DND-41 (cell line): ENCODE measurements around the gene SMYD5.

Source experiments
- ATAC-seq: fragments of 200-7000 bp; cut with Tn5 transposase; 3 replicates; pipeline ENCODE4 v1.9.1; 2021; ENCODE audit warnings: low read depth; ENCODE audit not compliant: insufficient read depth
- DNase-seq: peaks from one replicate; pipeline ENCODE4 v3.0.0-alpha.2; 2020
- H2AFZ ChIP-seq: 2 replicates; pipeline ENCODE4 v1.6.0; 2012; ENCODE audit warnings: low read depth, low read length
- H3K27ac ChIP-seq: 2 replicates; pipeline ENCODE4 v1.5.1; 2012; ENCODE audit warnings: low read length, inconsistent platforms
- H3K27me3 ChIP-seq: fragments of 200-600 bp; sonication (generic); 2 replicates; pipeline ENCODE4 v1.6.0; 2012; ENCODE audit warnings: low read length, mild to moderate bottlenecking, inconsistent platforms; ENCODE audit not compliant: insufficient read depth, poor library complexity
- H3K36me3 ChIP-seq: 2 replicates; pipeline ENCODE4 v1.5.1; 2012; ENCODE audit warnings: low read length, inconsistent platforms; ENCODE audit not compliant: insufficient read depth
- H3K4me1 ChIP-seq: 2 replicates; pipeline ENCODE4 v1.5.1; 2012; ENCODE audit warnings: mild to moderate bottlenecking, low read length; ENCODE audit not compliant: insufficient read depth
- H3K4me2 ChIP-seq: 2 replicates; pipeline ENCODE4 v1.6.0; 2012; ENCODE audit warnings: mild to moderate bottlenecking, moderate library complexity, low read length, inconsistent platforms; ENCODE audit not compliant: insufficient read depth
- H3K4me3 ChIP-seq, 2 experiments: fragments of 200-600 bp in 1 of 2; shearing (Covaris generic) in 1 of 2; 2 replicates each; pipeline ENCODE4 v1.5.1; 2012 to 2016; ENCODE audit warnings: inconsistent platforms in 2 of 2, low read length in 2 of 2, mild to moderate bottlenecking in 2 of 2, low read depth in 1 of 2, moderate library complexity in 1 of 2
- H3K79me2 ChIP-seq: 2 replicates; pipeline ENCODE4 v1.6.0; 2012; ENCODE audit warnings: low read length, inconsistent platforms; ENCODE audit not compliant: insufficient read depth
- H3K9ac ChIP-seq: 2 replicates; pipeline ENCODE4 v1.6.0; 2012; ENCODE audit warnings: low read depth, mild to moderate bottlenecking, inconsistent platforms, low read length, moderate library complexity
- H3K9me3 ChIP-seq: 2 replicates; pipeline ENCODE4 v1.5.1; 2012; ENCODE audit warnings: low read length, moderate library complexity, mild to moderate bottlenecking, inconsistent platforms; ENCODE audit not compliant: insufficient read depth, severe bottlenecking
- H4K20me1 ChIP-seq: 2 replicates; pipeline ENCODE4 v1.6.0; 2012; ENCODE audit warnings: low read length; ENCODE audit not compliant: insufficient read depth
- EZH2 ChIP-seq: IDR thresholded peaks from 3 replicates; pipeline ENCODE4 v1.6.1; 2012; ENCODE audit warnings: borderline replicate concordance, low read depth, mild to moderate bottlenecking, moderate library complexity, low read length, inconsistent platforms; ENCODE audit not compliant: severe bottlenecking
- TF ChIP-seq, protein P1 (sequence below): IDR thresholded peaks from 2 replicates; pipeline ENCODE4 v1.5.1; 2012; ENCODE audit warnings: borderline replicate concordance, low read length, moderate library complexity, mild to moderate bottlenecking; ENCODE audit not compliant: poor library complexity, severe bottlenecking; ENCODE audit errors: extremely low read depth

Gene SMYD5

GRCh38 chr2:73176881-73177644 lies 37.0 kb upstream of the SMYD5 start:
- H3K4me3 ChIP-seq: peak overlapping the region; percentile 7 to 62; a peak in 3 of 4 replicates
- peak overlapping the region; percentile 78 for H2AFZ ChIP-seq
- no peaks in the 10 kb centered on the region for H3K36me3 ChIP-seq
- H3K79me2 ChIP-seq: no peaks in the 10 kb centered on the region
- peaks cover 44% of the 10 kb centered on the region for H3K27me3 ChIP-seq
- peaks cover 14% of the 10 kb centered on the region for H3K4me1 ChIP-seq
- DNase-seq (peak; percentile 87), ATAC-seq (peak; percentile 94)
- H4K20me1 ChIP-seq: no peaks in the 10 kb centered on the region
- no peaks in the 10 kb centered on the region for H3K9me3 ChIP-seq
- peak overlapping the region; percentile 87 for H3K4me2 ChIP-seq
- H3K9ac ChIP-seq: peak overlapping the region; percentile 51
- no peak for TF ChIP-seq EZH2
- TF ChIP-seq, protein P1, sequence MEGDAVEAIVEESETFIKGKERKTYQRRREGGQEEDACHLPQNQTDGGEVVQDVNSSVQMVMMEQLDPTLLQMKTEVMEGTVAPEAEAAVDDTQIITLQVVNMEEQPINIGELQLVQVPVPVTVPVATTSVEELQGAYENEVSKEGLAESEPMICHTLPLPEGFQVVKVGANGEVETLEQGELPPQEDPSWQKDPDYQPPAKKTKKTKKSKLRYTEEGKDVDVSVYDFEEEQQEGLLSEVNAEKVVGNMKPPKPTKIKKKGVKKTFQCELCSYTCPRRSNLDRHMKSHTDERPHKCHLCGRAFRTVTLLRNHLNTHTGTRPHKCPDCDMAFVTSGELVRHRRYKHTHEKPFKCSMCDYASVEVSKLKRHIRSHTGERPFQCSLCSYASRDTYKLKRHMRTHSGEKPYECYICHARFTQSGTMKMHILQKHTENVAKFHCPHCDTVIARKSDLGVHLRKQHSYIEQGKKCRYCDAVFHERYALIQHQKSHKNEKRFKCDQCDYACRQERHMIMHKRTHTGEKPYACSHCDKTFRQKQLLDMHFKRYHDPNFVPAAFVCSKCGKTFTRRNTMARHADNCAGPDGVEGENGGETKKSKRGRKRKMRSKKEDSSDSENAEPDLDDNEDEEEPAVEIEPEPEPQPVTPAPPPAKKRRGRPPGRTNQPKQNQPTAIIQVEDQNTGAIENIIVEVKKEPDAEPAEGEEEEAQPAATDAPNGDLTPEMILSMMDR: peak; percentile 98
- H3K27ac ChIP-seq: no peak overlapping the region

DNA sequence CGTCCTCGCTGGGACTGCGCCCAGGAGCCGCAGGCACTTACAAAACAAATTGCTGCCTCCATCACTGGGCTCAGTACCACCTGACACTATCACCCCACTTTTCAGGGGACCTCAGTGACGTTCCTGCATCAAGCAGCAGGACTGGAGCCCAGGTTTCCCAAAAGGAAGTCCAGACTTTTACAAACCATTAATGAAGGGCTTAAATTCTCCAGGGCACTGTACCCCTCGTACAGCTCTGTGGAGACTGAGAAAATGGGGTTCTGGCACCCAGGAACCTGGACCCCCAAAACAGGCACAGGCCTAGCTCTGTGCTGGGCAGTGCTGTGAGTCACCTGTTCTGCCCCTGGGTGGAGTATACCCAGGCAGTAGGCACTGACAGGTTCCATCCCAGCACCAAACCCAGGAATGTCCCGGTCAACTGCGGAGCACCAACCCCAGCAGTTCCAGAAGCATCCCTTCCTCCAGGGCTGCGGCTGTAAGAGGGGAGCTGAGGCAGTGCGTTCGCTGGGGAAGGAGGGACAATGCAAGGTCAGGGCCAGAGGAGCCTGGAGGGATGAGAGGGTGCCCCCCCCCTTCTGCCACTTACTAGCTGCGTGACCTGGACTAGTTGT lies 36.3 kb upstream of the SMYD5 start:
- no peak; the same call in 1 of the 3 replicates for ATAC-seq
- no peaks in the 10 kb centered on the region for H3K9me3 ChIP-seq
- no peak overlapping the region for H3K27ac ChIP-seq
- TF ChIP-seq, protein P1: no peak
- no peak for TF ChIP-seq EZH2
- peak overlapping the region; percentile 51; the same call in 1 of the 2 replicates for H3K9ac ChIP-seq
- H3K36me3 ChIP-seq: no peaks in the 10 kb centered on the region
- peak overlapping the region; percentile 87 for H3K4me2 ChIP-seq
- peak overlapping the region; percentile 74 for H2AFZ ChIP-seq
- DNase-seq: no peak
- H3K4me1 ChIP-seq: peaks cover 14% of the 10 kb centered on the region
- peak overlapping the region in 1 of 2 experiments; percentile 62; a peak in 2 of 4 replicates for H3K4me3 ChIP-seq
- H4K20me1 ChIP-seq: no peaks in the 10 kb centered on the region
- peaks cover 41% of the 10 kb centered on the region for H3K27me3 ChIP-seq
- no peaks in the 10 kb centered on the region for H3K79me2 ChIP-seq

DNA sequence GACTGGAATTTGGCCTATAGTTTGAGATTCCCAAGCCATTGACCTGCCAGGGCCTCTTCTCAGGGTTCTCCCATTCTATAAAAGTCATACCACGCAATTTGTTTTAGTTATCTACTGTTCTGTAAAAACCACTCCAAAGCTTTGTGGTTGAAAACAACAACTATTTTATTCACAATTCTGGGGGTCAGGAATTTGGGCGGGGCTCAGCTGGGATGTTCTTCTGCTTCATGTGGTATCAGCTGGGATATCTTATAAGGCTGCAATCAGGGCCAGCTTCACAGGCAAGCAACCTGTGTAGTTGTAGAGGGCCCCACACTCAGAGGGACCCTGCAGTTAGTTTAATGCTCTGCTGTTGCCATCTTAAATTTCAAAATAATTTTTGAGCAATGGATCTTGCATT lies 28.1 kb upstream of the SMYD5 start:
- Histone ChIP-seq H3K4me2 (no peak overlapping the region), H2AFZ (no peak overlapping the region), H3K36me3 (no peaks in the 10 kb centered on the region), H3K9ac (no peak overlapping the region), H3K4me3 (no peak overlapping the region), H4K20me1 (no peaks in the 10 kb centered on the region), H3K27me3 (peaks cover 13% of the 10 kb centered on the region), H3K4me1 (no peaks in the 10 kb centered on the region), H3K9me3 (no peaks in the 10 kb centered on the region), H3K27ac (no peak overlapping the region), H3K79me2 (no peaks in the 10 kb centered on the region)
- DNase-seq: no peak
- TF ChIP-seq, protein P1: no peak
- no peak for TF ChIP-seq EZH2
- ATAC-seq: no peak
